HG03432 (cell line): Measurements from ENCODE around the gene TSR1.

Experiments used
- ATAC-seq: cut with Tn5 transposase; IDR thresholded peaks from one replicate; pipeline ENCODE4 v1.9.1; 2021; ENCODE audit warnings: mild to moderate bottlenecking, moderate library complexity; ENCODE audit not compliant: unreplicated experiment

Gene TSR1

GRCh38 chr17:2369551-2370210 lies 33.4 kb upstream of the TSR1 start:
- no peak for ATAC-seq

- ATAC-seq = no peak
These were observed 32.8 kb upstream of the TSR1 start for GRCh38 chr17:2369039-2369438.

- no peak for ATAC-seq
These were observed 32.1 kb upstream of the TSR1 start for GRCh38 chr17:2368359-2368758.

- ATAC-seq = no peak
These were observed 30.7 kb upstream of the TSR1 start for GRCh38 chr17:2366747-2367494.

GRCh38 chr17:2365132-2365531 lies 28.9 kb upstream of the TSR1 start:
- no peak for ATAC-seq

- ATAC-seq = no peak
These were observed 28.5 kb upstream of the TSR1 start for GRCh38 chr17:2364763-2365116.

- no peak for ATAC-seq
These were observed 27.9 kb upstream of the TSR1 start for GRCh38 chr17:2363851-2364762.

GRCh38 chr17:2363318-2363717 lies 27.1 kb upstream of the TSR1 start:
- ATAC-seq = no peak

GRCh38 chr17:2362881-2363280 lies 26.6 kb upstream of the TSR1 start:
- ATAC-seq = no peak

- ATAC-seq = no peak
These were observed 26.2 kb upstream of the TSR1 start for GRCh38 chr17:2362416-2362815.

- no peak for ATAC-seq
These were observed 25.8 kb upstream of the TSR1 start for GRCh38 chr17:2362016-2362415.

- ATAC-seq = no peak
These were observed 24.9 kb upstream of the TSR1 start for GRCh38 chr17:2361010-2361760.

GRCh38 chr17:2357931-2358434 lies 21.7 kb upstream of the TSR1 start:
- no peak for ATAC-seq

GRCh38 chr17:2357237-2357636 lies 21.0 kb upstream of the TSR1 start:
- no peak for ATAC-seq

- ATAC-seq = no peak
These were observed 18.1 kb upstream of the TSR1 start for GRCh38 chr17:2354311-2354710.

GRCh38 chr17:2351269-2351668 lies 15.0 kb upstream of the TSR1 start:
- ATAC-seq = no peak

- no peak for ATAC-seq
These were observed 11.8 kb upstream of the TSR1 start for GRCh38 chr17:2347805-2348685.

- no peak for ATAC-seq
These were observed 10.2 kb upstream of the TSR1 start for GRCh38 chr17:2346475-2346874.

GRCh38 chr17:2344528-2344927 lies 8.3 kb upstream of the TSR1 start:
- no peak for ATAC-seq

GRCh38 chr17:2343421-2343820 lies 7.2 kb upstream of the TSR1 start:
- ATAC-seq = no peak
